ENCODE measurements around the gene KLHL29.

Gene KLHL29

GRCh38 chr2:23478933-23479683 is 94.1 kb downstream of the KLHL29 start:
- DNase-seq: no peak

- DNase-seq: no peak
Observed at GRCh38 chr2:23480957-23481797, 96.2 kb downstream of the KLHL29 start.

- no peak for DNase-seq
Observed at GRCh38 chr2:23482188-23482587, 97.2 kb downstream of the KLHL29 start.

GRCh38 chr2:23482607-23483006 is 97.6 kb downstream of the KLHL29 start:
- no peak for DNase-seq

- DNase-seq: no peak
Observed at GRCh38 chr2:23483791-23484190, 98.8 kb downstream of the KLHL29 start.

- no peak for DNase-seq
Observed at GRCh38 chr2:23484275-23484674, 99.3 kb downstream of the KLHL29 start.

GRCh38 chr2:23484767-23485166 is 99.8 kb downstream of the KLHL29 start:
- no peak for DNase-seq

- DNase-seq: no peak
Observed at GRCh38 chr2:23485261-23485660, 100.3 kb downstream of the KLHL29 start.

GRCh38 chr2:23485841-23486683 is 101.1 kb downstream of the KLHL29 start:
- no peak for DNase-seq

- no peak for DNase-seq
Observed at GRCh38 chr2:23486684-23487075, 101.7 kb downstream of the KLHL29 start.

- no peak for DNase-seq
Observed at GRCh38 chr2:23487735-23488492, 102.9 kb downstream of the KLHL29 start.

GRCh38 chr2:23488584-23488983 is 103.6 kb downstream of the KLHL29 start:
- DNase-seq: no peak

GRCh38 chr2:23489471-23490322 is 104.7 kb downstream of the KLHL29 start:
- DNase-seq: no peak

- no peak for DNase-seq
Observed at GRCh38 chr2:23491591-23492336, 106.8 kb downstream of the KLHL29 start.

GRCh38 chr2:23492337-23492675 is 107.3 kb downstream of the KLHL29 start:
- no peak for DNase-seq

- peak; percentile 39 for DNase-seq
Observed at GRCh38 chr2:23492921-23493320, 107.9 kb downstream of the KLHL29 start.

GRCh38 chr2:23493846-23494245 is 108.9 kb downstream of the KLHL29 start:
- DNase-seq: no peak

GRCh38 chr2:23494286-23494685 is 109.3 kb downstream of the KLHL29 start:
- DNase-seq: no peak

- no peak for DNase-seq
Observed at GRCh38 chr2:23495661-23496114, 110.7 kb downstream of the KLHL29 start.

- DNase-seq: no peak
Observed at GRCh38 chr2:23496456-23496855, 111.5 kb downstream of the KLHL29 start.

- no peak for DNase-seq
Observed at GRCh38 chr2:23497063-23497462, 112.1 kb downstream of the KLHL29 start.

All from DMS79 (cell line).